UCSD-AML1 (cell line): Measurements from ENCODE around the gene CDKN2D.
"Not testable (repeated sequence)": the region's sequence is repeated elsewhere in the genome, so short reads cannot be mapped to it uniquely, and the experiment has no call there.

Experiments
- DNase-seq: peaks from one replicate; lab custom pipeline; 2025; ENCODE audit not compliant: unreplicated experiment; lab: John Stamatoyannopoulos, UW

CDKN2D gene

GRCh38 chr19:10552510-10553053 lies 16.2 kb downstream of the CDKN2D start:
- no peak for DNase-seq

DNA sequence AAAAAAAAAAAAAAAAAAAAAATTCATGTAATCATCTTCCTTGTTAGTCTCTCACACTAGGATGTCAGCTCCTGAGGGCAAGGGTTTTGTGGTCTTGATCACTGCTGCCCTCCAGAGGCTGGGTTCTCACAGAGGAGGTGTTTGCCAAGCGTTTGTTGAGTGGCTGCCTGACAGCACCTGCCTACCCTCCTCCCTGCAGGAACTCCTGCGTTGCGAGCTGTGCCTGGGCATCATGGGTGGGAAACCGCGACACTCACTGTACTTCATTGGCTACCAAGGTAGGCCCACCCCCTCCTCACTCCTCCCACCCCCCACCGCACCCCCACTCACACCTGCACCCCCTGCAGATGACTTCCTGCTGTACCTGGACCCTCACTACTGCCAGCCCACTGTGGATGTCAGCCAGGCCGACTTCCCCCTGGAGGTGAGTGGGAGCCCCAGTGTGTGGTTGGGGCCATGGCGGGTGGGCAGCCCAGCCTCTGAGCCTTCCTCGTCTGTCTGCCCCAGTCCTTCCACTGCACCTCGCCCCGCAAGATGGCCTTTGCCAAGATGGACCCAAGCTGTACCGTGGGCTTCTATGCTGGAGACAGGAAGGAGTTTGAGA lies 17.0 kb downstream of the CDKN2D start:
- DNase-seq = peak; percentile 44

DNA sequence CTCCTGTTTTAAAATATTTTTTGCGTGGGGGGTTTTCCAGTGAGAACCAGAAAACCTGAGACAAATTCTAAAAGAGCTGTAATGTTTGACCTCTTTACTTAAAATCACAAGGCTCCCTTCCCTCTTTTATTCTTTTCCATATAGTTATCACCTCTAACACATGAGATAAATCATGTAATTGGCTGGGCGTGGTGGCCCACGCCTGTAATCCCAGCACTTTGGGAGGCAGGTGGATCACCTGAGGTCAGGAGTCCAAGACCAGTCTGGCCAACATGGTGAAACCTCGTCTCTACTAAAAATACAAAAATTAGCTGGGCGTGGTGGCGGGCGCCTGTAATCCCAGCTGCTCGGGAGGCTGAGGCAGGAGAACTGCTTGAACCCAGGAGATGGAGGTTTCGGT lies 17.8 kb downstream of the CDKN2D start:
- not testable (repeated sequence) for DNase-seq

DNA sequence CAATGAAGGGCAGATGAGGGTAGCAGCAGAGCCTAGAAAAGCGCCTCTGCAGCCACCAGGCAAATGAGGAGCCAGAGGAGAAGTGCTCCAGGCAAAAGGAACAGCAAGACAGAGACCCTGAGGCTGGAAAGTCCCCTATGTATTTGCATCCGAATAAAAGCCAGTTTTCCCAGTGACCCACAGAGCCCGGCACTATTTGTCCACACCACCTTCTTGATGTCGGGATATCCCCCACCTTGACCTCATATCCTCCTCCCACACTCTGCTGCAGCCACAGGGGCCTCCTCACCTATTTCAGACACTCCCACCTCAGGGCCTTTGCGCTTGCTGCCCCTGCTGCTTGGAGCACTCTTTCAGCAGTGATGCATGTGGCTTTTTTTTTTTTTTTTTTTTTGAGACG lies 18.4 kb downstream of the CDKN2D start:
- no peak for DNase-seq

DNA sequence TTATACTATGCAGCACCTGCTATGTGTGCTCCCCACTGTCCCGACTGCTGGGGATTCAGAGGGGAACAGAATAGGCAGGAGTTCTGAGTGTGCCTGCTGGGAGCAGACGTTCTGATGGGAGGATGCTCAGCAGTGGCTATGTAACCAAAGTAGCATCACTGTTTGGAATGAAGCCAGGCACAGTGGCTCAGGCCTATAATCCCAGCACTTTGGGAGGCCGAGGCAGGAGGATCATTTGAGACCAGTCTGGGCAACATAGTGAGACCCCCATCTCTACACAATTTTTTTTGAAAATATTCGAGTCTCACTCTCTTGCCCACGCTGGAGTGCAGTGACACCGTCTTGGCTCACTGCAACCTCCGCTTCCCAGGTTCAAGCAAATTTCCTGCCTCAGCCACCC lies 19.0 kb downstream of the CDKN2D start:
- no peak for DNase-seq

GRCh38 chr19:10548746-10549276 lies 20.0 kb downstream of the CDKN2D start:
- DNase-seq = no peak

- no peak for DNase-seq
Observed at GRCh38 chr19:10546817-10547216, 22.0 kb downstream of the CDKN2D start.

GRCh38 chr19:10544753-10545251 lies 24.0 kb downstream of the CDKN2D start:
- no peak for DNase-seq

DNA sequence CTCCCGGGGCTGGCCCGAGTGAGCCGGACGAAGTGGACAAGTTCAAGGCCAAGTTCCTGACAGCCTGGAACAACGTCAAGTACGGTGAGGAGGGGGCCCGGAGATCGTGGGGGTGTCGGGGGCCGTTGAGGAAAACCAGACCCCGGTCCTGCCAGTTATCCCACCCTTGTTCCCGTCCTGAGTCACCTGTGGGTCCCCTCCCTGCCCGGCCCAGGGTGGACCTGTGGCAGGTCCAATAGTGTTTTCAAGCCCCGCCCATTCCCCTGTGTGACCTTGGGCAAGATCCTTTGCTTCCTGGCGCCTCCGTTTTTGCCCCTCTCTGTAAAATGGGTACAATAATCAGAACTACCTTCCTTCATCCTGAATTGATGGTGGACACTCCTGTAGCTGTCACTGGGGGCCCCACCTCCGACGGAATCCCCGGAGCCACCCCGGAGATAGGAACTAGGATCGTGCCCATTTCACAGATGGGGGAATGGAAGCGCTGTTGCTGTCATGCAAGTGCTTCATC lies 24.5 kb downstream of the CDKN2D start:
- peak; percentile 38 for DNase-seq

GRCh38 chr19:10543420-10544241 lies 25.1 kb downstream of the CDKN2D start, which contains the start of gene ATG4D:
ATG4D (plus strand) TSS chr19:10543904; CDS start chr19:10544091, 187 bp downstream.
- DNase-seq = peak; percentile 85

- no peak for DNase-seq
Observed at GRCh38 chr19:10543059-10543419, 25.7 kb downstream of the CDKN2D start.

DNA sequence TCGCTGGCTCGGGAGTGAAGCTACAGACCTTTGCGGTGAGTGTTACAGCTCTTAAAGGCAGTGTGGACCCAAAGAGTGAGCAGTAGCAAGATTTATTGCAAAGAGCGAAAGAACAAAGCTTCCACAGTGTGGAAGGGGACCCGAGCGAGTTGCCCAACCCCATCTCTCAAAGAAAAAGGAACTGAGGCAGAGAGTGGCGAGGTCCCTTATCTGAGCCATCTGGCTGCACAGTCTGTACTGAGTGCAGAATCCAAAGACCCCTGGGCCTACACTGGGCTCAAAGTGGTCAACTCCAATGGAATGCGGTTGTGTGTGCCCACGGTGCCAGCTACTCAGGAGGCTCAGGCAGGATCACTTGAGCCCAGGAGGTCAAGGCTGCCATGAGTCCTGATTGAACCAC lies 29.8 kb downstream of the CDKN2D start:
- DNase-seq = not testable (repeated sequence)

- no peak for DNase-seq
Observed at GRCh38 chr19:10538204-10538983, 30.4 kb downstream of the CDKN2D start.

DNA sequence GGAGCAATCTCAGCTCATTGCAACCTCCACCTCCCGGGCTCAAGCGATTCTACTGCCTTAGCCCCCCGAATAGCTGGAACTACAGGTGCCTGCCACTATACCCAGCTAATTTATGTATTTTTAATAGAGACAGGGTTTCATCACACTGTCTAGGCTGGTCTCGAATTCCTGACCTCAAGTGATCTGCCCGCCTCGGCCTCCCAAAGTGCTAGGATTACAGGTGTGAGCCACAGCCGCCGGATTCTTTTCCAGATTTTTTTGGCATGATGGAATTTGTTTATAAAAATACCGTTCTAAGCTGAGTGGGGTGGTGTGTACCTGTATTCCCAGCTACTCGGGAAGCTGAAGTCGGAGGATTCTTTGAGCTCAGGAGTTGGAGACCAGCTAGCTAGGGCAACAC lies 31.1 kb downstream of the CDKN2D start:
- no peak for DNase-seq

GRCh38 chr19:10535613-10536012 lies 33.2 kb downstream of the CDKN2D start:
- DNase-seq = no peak

GRCh38 chr19:10533646-10534386 lies 35.0 kb downstream of the CDKN2D start:
- DNase-seq = no peak

GRCh38 chr19:10532457-10532856 lies 36.3 kb downstream of the CDKN2D start:
- DNase-seq = no peak

GRCh38 chr19:10526887-10527286 lies 41.9 kb downstream of the CDKN2D start:
- not testable (repeated sequence) for DNase-seq

- DNase-seq = no peak
Observed at GRCh38 chr19:10525636-10526035, 43.1 kb downstream of the CDKN2D start.

- DNase-seq = no peak
Observed at GRCh38 chr19:10523135-10523636, 45.6 kb downstream of the CDKN2D start.
